GM21737 (cell line): ENCODE measurements around the gene FAM184B.
"Not testable (repeated sequence)": the region's sequence is repeated elsewhere in the genome, so short reads cannot be mapped to it uniquely, and the experiment has no call there.

Experiments used
- ATAC-seq: cut with Tn5 transposase; IDR thresholded peaks from one replicate; pipeline ENCODE4 v1.9.1; 2021; ENCODE audit warnings: mild to moderate bottlenecking, moderate library complexity; ENCODE audit not compliant: unreplicated experiment

Gene FAM184B

GRCh38 chr4:17721496-17722355 is 59.7 kb downstream of the FAM184B start:
- ATAC-seq, result no peak

GRCh38 chr4:17719106-17719505 is 62.3 kb downstream of the FAM184B start:
- no peak for ATAC-seq

GRCh38 chr4:17718471-17718870 is 63.0 kb downstream of the FAM184B start:
- no peak for ATAC-seq

GRCh38 chr4:17717301-17717700 is 64.1 kb downstream of the FAM184B start:
- no peak for ATAC-seq

- ATAC-seq, result no peak
Observed at GRCh38 chr4:17715511-17715910, 65.9 kb downstream of the FAM184B start.

GRCh38 chr4:17713779-17714178 is 67.6 kb downstream of the FAM184B start:
- no peak for ATAC-seq

GRCh38 chr4:17712166-17712565 is 69.3 kb downstream of the FAM184B start:
- no peak for ATAC-seq

GRCh38 chr4:17711206-17711605 is 70.2 kb downstream of the FAM184B start:
- not testable (repeated sequence) for ATAC-seq

- ATAC-seq, result no peak
Observed at GRCh38 chr4:17709763-17710068, 71.7 kb downstream of the FAM184B start.

- no peak for ATAC-seq
Observed at GRCh38 chr4:17708992-17709762, 72.2 kb downstream of the FAM184B start.

GRCh38 chr4:17707671-17708070 is 73.8 kb downstream of the FAM184B start:
- ATAC-seq, result no peak

GRCh38 chr4:17705107-17705506 is 76.3 kb downstream of the FAM184B start:
- no peak for ATAC-seq

GRCh38 chr4:17704020-17704650 is 77.3 kb downstream of the FAM184B start:
- no peak for ATAC-seq

- ATAC-seq, result no peak
Observed at GRCh38 chr4:17702641-17703040, 78.8 kb downstream of the FAM184B start.

GRCh38 chr4:17701882-17702281 is 79.5 kb downstream of the FAM184B start:
- ATAC-seq, result no peak

GRCh38 chr4:17701138-17701839 is 80.1 kb downstream of the FAM184B start:
- no peak for ATAC-seq

GRCh38 chr4:17699380-17699779 is 82.0 kb downstream of the FAM184B start:
- ATAC-seq, result no peak

GRCh38 chr4:17698116-17698515 is 83.3 kb downstream of the FAM184B start:
- ATAC-seq, result no peak

GRCh38 chr4:17695341-17695740 is 86.1 kb downstream of the FAM184B start:
- ATAC-seq, result no peak

GRCh38 chr4:17694552-17694951 is 86.9 kb downstream of the FAM184B start:
- ATAC-seq, result no peak

- ATAC-seq, result no peak
Observed at GRCh38 chr4:17690898-17691297, 90.5 kb downstream of the FAM184B start.
